Activated CD4-positive, alpha-beta T cell treated with anti-CD3 and anti-CD28 coated beads, Interleukin-2, Interleukin-4, amounts not matched to agents 100 ng/mL and 50 ng/mL, durations not matched to agents 16 hours and 8 hours (primary cell): ENCODE measurements around the gene KRTAP9-3.
"Not testable (repeated sequence)": the region's sequence is repeated elsewhere in the genome, so short reads cannot be mapped to it uniquely, and the experiment has no call there.

Experiments used
- DNase-seq: peaks from one replicate; pipeline ENCODE4 v3.0.0-alpha.2; 2020; ENCODE audit warnings: low spot score

KRTAP9-3 gene

GRCh38 chr17:41251261-41251660, 19.0 kb downstream of the KRTAP9-3 start:
- DNase-seq = no peak

DNA sequence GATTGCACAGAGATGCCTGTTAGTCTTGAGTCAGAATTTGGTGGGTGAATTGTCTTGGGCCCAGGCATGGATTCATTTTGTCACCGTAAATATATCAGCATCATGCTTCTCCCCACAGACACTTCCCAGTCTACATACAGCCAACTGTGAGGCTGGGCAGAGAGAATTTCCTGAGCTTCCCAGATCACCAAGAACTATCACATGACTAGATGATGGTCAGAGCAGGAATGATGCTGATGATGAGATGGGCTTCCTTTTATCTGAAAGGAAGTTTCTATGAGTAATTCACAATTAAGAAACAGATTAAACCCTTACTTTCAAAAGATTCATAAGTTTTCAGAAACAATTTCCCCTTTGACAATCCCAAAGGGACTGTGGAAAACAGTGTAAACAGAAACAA, 22.6 kb downstream of the KRTAP9-3 start:
- DNase-seq = no peak

DNA sequence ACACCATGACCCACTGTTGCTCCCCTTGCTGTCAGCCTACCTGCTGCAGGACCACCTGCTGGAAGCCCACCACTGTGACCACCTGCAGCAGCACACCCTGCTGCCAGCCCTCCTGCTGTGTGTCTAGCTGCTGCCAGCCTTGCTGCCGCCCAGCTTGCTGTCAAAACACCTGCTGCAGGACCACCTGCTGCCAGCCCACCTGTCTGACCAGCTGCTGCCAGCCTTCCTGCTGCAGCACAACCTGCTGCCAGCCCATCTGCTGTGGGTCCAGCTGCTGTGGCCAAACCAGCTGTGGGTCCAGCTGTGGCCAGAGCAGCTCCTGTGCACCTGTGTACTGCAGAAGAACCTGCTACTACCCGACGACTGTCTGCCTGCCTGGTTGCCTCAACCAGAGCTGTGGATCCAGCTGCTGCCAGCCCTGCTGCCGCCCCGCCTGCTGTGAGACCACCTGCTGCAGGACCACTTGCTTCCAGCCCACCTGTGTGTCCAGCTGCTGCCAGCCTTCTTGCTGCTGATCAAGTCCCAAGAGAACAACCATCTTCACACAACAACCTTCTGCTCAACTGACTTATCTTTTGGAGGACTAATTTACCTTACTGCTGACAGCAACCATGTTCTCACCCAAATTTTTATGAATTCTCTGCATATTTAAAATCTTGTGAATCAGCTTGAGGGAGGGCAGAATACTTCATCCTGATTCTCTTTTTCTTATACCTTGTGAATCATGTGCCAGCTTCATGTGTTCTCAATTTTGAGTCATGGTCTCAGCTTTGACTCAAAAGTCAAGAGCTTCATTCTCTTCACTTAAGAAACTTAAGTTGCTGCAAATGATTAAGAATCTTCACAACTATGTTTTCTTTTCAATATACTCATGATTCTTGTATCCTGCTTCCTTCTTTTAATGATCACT, 23.4 kb downstream of the KRTAP9-3 start, which contains the start of gene KRTAP9-9:
TSS of gene KRTAP9-9 (plus strand) at position 4 of the 910 bp plus-strand sequence.
- DNase-seq = not testable (repeated sequence)

GRCh38 chr17:41256291-41256685, 24.0 kb downstream of the KRTAP9-3 start:
- DNase-seq = no peak

DNA sequence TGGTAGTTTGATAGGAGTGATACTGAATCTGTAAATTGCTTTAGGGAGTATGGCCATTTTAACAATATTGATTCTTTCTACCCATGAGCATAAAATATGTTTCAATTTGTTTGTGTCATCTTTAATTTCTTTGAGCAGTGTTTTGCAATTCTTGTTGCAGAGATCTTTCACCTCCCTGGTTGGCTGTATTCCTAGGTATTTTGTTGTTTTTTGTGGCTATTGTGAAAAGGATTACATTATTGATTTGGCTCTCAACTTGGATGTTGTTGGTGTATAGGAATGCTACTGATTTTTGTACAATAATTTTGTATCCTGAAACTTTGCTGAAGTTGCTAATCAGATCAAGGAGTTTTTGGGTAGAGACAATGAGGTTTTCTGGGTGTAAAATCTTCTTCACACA, 26.2 kb downstream of the KRTAP9-3 start:
- no peak for DNase-seq

GRCh38 chr17:41263212-41263611, 31.0 kb downstream of the KRTAP9-3 start:
- no peak for DNase-seq

DNA sequence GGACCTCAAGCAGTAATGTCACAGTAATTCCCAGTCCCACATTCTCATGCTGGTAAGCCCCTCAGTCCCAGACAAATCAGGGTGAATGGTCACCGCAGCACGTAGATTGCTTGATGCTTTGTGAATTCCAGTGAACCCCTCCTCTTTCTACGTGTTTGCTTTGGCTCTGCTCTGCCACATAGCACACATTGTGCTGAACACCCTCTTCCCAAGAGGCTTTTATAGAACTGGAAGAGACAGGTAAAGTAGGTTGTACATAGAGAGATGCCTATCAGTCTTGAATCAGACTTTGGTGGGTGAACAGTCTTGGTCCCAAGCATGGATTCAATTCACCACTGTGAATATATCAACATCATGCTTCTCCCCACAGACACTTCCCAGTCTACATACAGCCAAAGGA, 32.4 kb downstream of the KRTAP9-3 start:
- no peak for DNase-seq

DNA sequence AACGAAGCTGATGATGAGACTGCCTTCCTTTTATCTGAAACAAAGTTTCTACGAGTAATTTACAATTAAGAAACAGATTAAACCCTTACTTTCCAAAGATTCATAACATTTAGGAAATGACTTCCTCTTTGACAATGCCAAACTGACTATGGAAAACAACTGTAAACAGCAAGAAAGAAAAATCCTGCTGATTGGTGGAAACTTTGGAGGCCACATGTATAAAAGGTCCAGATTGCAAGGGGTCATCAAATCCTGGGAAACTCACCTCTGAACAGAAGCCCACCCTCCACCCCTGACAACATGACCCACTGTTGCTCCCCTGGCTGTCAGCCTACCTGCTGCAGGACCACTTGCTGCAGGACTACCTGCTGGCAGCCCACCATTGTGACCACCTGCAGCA, 32.8 kb downstream of the KRTAP9-3 start, which contains the start of gene KRTAP9-6:
TSS of gene KRTAP9-6 (plus strand) at position 301 of the 400 bp plus-strand sequence. CDS start at position 301, 0 bp downstream.
- no peak for DNase-seq

DNA sequence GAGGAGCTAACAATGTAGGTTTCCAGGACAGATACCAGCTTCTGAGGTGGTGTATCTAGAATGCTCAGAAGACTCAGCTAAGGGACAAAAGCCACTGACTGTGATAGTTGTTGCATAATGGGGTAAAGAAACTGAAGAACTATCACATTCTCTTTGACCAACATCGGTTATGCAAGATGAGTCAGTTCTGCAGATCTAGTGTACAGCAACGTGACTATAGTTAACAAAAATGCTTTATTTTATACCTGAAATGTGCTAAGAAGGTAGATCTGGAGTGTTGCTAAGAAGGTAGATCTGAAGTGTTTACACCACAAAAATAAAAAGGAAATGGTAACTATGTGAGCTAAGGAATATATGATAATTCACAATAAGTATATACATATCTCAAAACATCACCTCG, 35.5 kb downstream of the KRTAP9-3 start:
- no peak for DNase-seq

GRCh38 chr17:41271323-41271722, 39.1 kb downstream of the KRTAP9-3 start:
- DNase-seq = not testable (repeated sequence)

DNA sequence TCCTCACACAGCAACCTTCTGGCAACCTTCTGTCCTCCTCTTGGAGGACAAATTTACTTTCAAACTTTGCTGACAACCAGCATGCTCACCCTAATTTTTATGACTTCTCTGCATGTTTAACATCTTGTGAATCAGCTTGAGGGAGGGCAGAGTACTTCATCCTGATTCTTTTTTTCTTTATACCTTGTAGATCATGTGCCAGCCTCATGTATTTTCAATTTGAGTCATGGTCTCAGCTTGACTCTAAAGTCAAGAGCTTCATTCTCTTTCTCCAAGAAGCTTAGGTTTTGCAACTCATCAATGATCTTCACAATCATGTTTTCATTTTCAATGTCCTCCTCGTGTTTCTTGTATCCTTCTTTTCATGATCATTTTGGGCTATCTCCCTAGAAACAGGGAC, 39.6 kb downstream of the KRTAP9-3 start:
- DNase-seq = no peak

DNA sequence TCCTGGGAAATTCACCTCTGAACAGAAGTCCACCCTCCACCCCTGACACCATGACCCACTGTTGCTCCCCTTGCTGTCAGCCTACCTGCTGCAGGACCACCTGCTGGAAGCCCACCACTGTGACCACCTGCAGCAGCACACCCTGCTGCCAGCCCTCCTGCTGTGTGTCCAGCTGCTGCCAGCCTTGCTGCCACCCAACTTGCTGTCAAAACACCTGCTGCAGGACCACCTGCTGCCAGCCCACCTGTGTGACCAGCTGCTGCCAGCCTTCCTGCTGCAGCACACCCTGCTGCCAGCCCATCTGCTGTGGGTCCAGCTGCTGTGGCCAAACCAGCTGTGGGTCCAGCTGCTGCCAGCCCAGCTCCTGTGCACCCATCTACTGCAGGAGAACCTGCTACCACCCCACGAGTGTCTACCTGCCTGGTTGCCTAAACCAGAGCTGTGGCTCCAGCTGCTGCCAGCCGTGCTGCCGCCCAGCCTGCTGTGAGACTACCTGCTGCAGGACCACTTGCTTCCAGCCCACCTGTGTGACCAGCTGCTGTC, 43.5 kb downstream of the KRTAP9-3 start, which contains the start of gene KRTAP9-7:
TSS of gene KRTAP9-7 (plus strand) at position 51 of the 543 bp plus-strand sequence. CDS start at position 51, 0 bp downstream.
- not testable (repeated sequence) for DNase-seq

DNA sequence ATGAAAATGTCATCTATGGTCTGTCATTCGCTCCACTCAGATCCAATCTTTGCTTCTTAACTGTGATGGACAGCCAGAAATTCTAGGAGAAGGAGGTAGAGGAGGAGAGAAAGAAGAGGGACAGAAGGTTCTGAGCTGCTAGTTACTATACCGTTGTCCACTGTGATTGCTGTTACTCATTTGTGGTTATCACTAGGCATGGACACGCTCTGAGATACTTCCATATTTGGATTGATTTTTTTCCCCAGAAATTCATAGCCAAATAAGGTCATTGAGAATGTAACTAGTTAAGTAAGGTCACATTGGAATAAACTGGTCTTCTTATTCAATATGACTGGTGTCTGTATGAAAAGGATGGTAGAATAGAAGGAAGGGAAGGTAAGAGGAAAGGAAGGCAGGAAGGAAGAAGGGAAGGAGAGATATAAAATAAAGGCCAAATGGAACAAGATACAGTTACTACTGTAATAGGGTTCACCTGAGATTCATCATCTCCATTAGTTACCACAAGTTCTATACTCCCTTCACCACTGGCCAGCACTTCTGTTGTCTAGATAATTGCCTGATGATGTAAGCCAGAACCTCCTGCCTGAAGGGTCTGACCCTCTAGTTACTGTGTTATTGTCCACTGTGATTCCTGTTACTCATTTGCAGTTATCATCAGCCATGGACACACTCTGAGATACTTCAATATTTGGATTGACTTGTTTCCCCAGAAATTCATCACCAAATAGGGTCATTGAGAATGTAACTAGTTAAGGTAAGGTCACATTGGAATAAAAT, 46.1 kb downstream of the KRTAP9-3 start:
- DNase-seq = no peak
